Loucy (cell line): ENCODE data around the gene ALKBH1.

ENCODE experiments used
- H2AFZ ChIP-seq: fragments of 200-600 bp; sonication (generic); 2 replicates; pipeline ENCODE4 v1.6.0; 2016; ENCODE audit warnings: antibody characterized with exemption, mild to moderate bottlenecking, low read length, moderate library complexity
- H3F3A ChIP-seq: fragments of 200-600 bp; 2 replicates; pipeline ENCODE4 v1.6.0; 2016; ENCODE audit warnings: antibody characterized with exemption, low read depth, mild to moderate bottlenecking
- H3K27me3 ChIP-seq: fragments of 200-600 bp; sonication (generic); 2 replicates; pipeline ENCODE4 v1.6.1; 2014; ENCODE audit warnings: low read length, mild to moderate bottlenecking; ENCODE audit not compliant: insufficient read depth, poor library complexity, severe bottlenecking
- H3K36me3 ChIP-seq: fragments of 200-600 bp; sonication (generic); 2 replicates; pipeline ENCODE4 v1.6.1; 2016; ENCODE audit warnings: low read length; ENCODE audit not compliant: insufficient read depth
- H3K4me1 ChIP-seq: fragments of 200-600 bp; sonication (generic); 2 replicates; pipeline ENCODE4 v1.5.1; 2014; ENCODE audit warnings: low read length, mild to moderate bottlenecking; ENCODE audit not compliant: insufficient read depth, poor library complexity, severe bottlenecking
- H3K4me2 ChIP-seq: fragments of 200-600 bp; sonication (generic); 2 replicates; pipeline ENCODE4 v1.6.0; 2014; ENCODE audit warnings: antibody characterized with exemption, low read length, low read depth, mild to moderate bottlenecking; ENCODE audit not compliant: poor library complexity, severe bottlenecking
- H3K4me3 ChIP-seq: fragments of 200-600 bp; sonication (generic); 2 replicates; pipeline ENCODE4 v1.5.1; 2014; ENCODE audit warnings: low read length, mild to moderate bottlenecking, mixed read lengths; ENCODE audit not compliant: poor library complexity, severe bottlenecking
- H3K79me2 ChIP-seq: fragments of 200-600 bp; sonication (generic); 2 replicates; pipeline ENCODE4 v1.6.1; 2014; ENCODE audit warnings: low read length; ENCODE audit not compliant: insufficient read depth
- H3K9ac ChIP-seq: fragments of 200-600 bp; sonication (generic); 2 replicates; pipeline ENCODE4 v1.6.0; 2014; ENCODE audit warnings: mild to moderate bottlenecking, low read depth, low read length, moderate library complexity; ENCODE audit not compliant: poor library complexity, severe bottlenecking
- H3K9me2 ChIP-seq: fragments of 200-600 bp; sonication (generic); replicated peaks from 2 replicates; pipeline ENCODE4 v1.6.1; 2016; ENCODE audit warnings: low read depth, low read length, mixed read lengths
- H3K9me3 ChIP-seq: fragments of 200-600 bp; sonication (generic); 2 replicates; pipeline ENCODE4 v1.6.1; 2014; ENCODE audit warnings: mild to moderate bottlenecking, antibody characterized with exemption, low read length, low read depth; ENCODE audit not compliant: insufficient read depth
- H4K20me1 ChIP-seq: fragments of 200-600 bp; sonication (generic); 2 replicates; pipeline ENCODE4 v1.6.0; 2014; ENCODE audit warnings: antibody characterized with exemption, low read length, mild to moderate bottlenecking; ENCODE audit not compliant: insufficient read depth, poor library complexity, severe bottlenecking
- CTCF ChIP-seq: fragments of 200-600 bp; sonication (generic); conservative IDR thresholded peaks from 2 replicates; pipeline ENCODE4 v1.5.1; 2014; ENCODE audit warnings: mild to moderate bottlenecking, antibody characterized with exemption, low read length
- EZH2phosphoT487 ChIP-seq: fragments of 200-600 bp; IDR thresholded peaks from 2 replicates; pipeline ENCODE4 v1.6.1; 2018; ENCODE audit warnings: antibody characterized with exemption, mild to moderate bottlenecking, moderate library complexity, borderline replicate concordance

The ALKBH1 gene

GRCh38 chr14:77625360-77625759, 82.5 kb downstream of the ALKBH1 start:
- H3K9me3 ChIP-seq, result no peaks in the 10 kb centered on the region

GRCh38 chr14:77623201-77623600, 84.6 kb downstream of the ALKBH1 start:
- Histone ChIP-seq H3K9ac (no peak overlapping the region), H3K79me2 (no peaks in the 10 kb centered on the region), H3K4me3 (no peak overlapping the region), H3K4me1 (no peaks in the 10 kb centered on the region), H3K9me2 (no peaks in the 10 kb centered on the region), H3K9me3 (no peaks in the 10 kb centered on the region), H3K36me3 (no peaks in the 10 kb centered on the region), H3K4me2 (no peak overlapping the region), H3K27me3 (no peaks in the 10 kb centered on the region), H3F3A (no peaks in the 10 kb centered on the region), H2AFZ (peak overlapping the region; percentile 9; the same call in 1 of the 2 replicates), H4K20me1 (no peaks in the 10 kb centered on the region)
- TF ChIP-seq EZH2phosphoT487 (no peak), CTCF (no peak)

More at GRCh38 chr14:77625360-77625759, 82.5 kb downstream of the ALKBH1 start:
- H3K27me3 ChIP-seq, result no peaks in the 10 kb centered on the region
- H3K9me2 ChIP-seq, result no peaks in the 10 kb centered on the region
- no peak overlapping the region for H3K4me3 ChIP-seq
- no peaks in the 10 kb centered on the region for H3K4me1 ChIP-seq
- no peaks in the 10 kb centered on the region for H3F3A ChIP-seq
- no peak overlapping the region for H3K4me2 ChIP-seq
- no peaks in the 10 kb centered on the region for H4K20me1 ChIP-seq
- TF ChIP-seq EZH2phosphoT487, result no peak
- no peak for TF ChIP-seq CTCF
- H3K36me3 ChIP-seq, result no peaks in the 10 kb centered on the region
- H3K79me2 ChIP-seq, result no peaks in the 10 kb centered on the region
- no peak overlapping the region for H3K9ac ChIP-seq
- peak overlapping the region; percentile 81 for H2AFZ ChIP-seq
